ACHN (cell line): ENCODE measurements around the gene PCLO.

Experiments
- DNase-seq: peaks from one replicate; pipeline ENCODE4 v3.0.0-alpha.2; 2015
- in situ Hi-C: cut with HindIII; loops from 2 replicates; pipeline ENCODE4 v1.10.0; 2017; ENCODE audit warnings: low sequenced_read_pairs, low pct_ligation_motif_present, low pct_unique_long_range_greater_than_20kb

The PCLO gene

GRCh38 chr7:82985144-82985802 lies 177.4 kb downstream of the PCLO start:
- in situ Hi-C loops = no loop called here
- DNase-seq = no peak

DNA sequence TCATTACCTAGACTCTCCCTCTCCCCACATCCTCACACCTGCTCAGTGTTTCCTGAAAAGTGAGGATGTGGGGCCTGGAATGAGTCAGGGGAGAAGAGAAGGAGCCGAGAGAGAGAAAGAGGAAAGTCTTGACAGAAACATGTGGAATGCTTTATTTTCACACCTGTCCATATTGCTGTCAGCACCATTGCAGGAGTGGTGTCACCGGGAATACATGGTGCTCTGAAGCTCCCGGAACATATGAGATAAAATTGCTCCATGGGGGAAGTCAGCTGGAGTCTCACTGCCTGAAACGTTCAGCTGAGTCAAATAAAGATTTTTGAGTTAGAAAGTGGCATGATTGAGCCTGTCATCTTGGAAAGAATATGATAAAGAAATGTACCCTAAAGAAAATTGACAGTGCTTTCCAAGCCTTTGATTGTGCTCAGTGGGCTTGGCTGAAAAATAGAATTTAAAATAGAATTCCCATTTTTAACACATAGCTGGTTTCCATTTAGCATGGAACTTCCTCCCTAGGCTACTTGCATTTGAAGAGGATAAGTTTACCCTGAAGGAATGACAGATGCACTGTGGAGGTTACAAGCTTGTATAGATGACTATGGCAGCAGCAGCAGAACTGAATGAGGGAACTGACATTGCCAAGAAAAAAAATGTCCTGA lies 182.4 kb downstream of the PCLO start:
- in situ Hi-C loops = no loop called here

DNA sequence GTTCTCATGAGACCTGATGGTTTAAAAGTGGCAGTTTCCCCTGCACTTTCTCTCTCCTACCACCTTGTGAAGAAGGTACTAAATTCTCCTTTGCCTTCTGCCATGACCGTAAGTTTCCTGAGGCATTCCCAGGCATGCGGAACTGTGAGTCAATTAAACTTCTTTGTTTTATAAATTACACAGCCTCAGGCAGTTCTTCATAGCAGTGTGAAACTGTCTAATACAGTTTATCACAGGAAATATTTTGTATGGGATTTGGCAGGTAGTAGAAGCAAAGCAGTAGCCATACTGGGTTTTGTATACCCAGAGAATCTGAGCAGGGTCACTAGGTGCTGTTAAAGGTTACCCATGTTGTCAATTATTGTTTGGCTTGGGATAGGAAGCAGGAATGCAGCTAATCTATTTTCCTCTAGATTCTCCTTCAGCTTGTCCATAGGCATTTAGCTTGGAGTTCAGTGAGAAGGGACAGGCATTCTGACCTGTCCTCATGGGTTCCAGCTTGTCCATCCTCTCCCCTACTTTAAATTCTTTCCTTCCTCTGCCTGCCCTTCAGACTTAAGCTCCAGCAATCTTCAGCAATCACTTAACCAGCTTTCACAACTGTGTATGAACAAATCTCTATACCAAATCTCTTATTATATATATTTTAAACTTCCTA lies 186.7 kb downstream of the PCLO start:
- in situ Hi-C loops = no loop called here
- no peak for DNase-seq

More for the DNA sequence above, 182.4 kb downstream of the PCLO start:
- no peak for DNase-seq

- no peak for DNase-seq
- in situ Hi-C loops = no loop called here
These were observed 190.5 kb downstream of the PCLO start for GRCh38 chr7:82972135-82972534.

- in situ Hi-C loops = no loop called here
- DNase-seq = no peak
These were observed 197.3 kb downstream of the PCLO start for GRCh38 chr7:82965088-82966036.

- no peak for DNase-seq
- in situ Hi-C loops = no loop called here
These were observed 198.4 kb downstream of the PCLO start for GRCh38 chr7:82964150-82964882.

DNA sequence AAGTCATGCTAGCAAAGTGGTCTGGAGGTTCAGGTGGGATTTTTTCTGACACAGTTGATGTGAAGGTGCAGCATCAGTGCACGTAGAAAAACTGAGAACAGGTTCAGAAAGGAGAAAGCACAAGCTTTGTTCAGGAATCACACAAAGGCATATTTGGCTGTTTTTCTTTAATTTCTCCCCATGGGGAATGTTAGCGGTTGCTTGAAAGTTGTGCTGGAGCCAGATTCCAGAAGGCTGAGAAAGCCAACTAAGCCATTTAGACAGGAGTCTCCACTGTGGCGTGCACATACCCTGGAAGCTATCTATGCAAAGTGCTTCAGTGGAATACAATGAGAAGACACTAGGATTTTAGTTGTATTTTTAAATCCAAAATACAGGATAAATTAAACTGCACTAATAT lies 201.4 kb downstream of the PCLO start:
- DNase-seq = no peak
- in situ Hi-C loops = no loop called here

DNA sequence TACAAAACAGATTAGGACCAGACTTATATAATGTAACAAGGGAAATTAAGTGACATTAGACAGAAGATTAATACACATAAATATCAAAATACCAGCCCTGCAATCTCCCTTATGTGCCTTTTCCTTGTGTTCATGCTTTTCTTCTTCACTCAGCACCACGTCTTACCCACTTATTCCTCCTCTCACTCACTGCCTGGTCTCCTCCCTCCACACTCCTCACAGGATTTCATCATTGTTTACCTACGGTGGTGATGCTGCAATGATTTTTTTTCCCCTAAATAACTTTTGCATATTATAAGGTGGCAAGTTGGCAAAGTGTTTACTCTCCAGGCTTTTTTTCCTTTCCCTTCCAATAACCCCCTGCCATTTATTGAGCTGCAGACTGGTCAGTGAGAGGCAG lies 203.2 kb downstream of the PCLO start:
- DNase-seq = no peak
- in situ Hi-C loops = no loop called here

- in situ Hi-C loops = no loop called here
- DNase-seq = no peak
These were observed 205.2 kb downstream of the PCLO start for GRCh38 chr7:82957521-82957920.

DNA sequence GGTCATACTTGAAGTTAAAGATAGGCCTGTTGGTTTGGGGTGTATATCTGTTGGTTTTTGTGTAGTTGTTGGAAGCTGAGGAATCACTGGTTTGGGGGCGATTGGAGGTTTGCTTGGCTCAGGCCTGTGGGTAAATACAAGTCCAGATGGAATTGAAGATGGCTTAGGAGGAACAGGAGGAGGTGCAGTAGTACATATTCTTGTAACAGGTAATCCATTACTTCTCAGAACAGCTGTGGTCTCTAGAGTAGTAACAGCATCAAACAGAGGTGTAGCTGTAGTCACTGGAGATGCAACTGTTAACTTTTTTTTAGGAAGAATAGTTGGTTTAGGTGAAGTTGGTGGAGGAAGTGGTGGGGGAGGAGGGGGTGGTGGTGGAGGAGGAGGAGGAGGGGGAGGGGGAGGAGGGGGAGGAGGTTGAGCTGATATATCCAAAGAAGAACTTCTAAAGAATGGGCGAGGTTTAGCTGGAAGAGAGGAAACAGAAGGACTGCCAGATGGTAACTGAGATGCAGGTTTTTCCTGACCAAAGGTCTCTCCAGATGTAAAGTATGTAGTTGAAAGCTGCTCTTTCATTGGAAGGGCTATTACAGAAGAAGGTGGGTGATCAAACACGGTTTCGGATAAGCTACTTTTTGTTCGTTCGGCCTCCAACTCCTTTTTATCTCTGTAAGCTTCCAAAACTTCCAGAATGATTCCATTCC lies 209.2 kb downstream of the PCLO start:
- DNase-seq = no peak
- in situ Hi-C loops = no loop called here

GRCh38 chr7:82950436-82950835 lies 212.2 kb downstream of the PCLO start:
- no peak for DNase-seq
- in situ Hi-C loops = no loop called here

DNA sequence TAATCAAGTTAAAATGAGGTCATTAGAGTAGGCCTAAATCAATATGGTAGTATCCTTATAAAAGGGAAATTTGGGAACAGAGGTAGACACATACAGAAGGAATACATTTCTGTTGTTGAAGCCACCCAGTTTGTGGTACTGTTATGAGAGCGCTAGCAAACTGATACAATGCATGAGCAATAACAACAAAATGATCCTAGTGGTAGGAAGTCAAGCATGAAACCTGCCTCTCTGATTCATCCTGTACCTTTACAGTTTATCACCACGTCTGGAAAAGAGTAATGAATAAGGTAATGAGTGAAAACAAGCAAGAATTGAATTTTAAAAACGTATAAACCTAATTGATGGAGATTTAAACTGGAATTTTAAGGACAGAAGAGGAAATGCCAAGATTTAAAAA lies 217.2 kb downstream of the PCLO start:
- peak; percentile 69 for DNase-seq
- in situ Hi-C loops = no loop called here

DNA sequence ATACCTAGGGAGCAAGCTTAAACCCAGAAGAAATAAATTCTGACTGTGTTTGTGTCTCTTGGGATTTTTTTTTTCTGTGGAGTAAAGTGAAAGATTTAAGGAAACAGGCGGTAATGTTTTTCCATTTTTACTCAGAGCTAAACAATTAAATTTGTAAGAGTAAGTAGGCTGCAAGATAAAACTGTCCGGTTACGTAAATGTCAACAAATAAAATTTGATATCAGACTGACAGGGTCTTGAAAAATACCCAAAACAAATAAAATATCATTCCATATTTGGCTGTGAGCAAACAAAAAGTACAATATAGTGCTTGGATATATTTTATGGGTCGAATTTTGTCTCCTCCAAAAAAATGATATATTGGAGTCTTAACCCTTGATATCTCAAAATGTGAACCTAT lies 217.6 kb downstream of the PCLO start:
- in situ Hi-C loops = no loop called here
- no peak for DNase-seq

DNA sequence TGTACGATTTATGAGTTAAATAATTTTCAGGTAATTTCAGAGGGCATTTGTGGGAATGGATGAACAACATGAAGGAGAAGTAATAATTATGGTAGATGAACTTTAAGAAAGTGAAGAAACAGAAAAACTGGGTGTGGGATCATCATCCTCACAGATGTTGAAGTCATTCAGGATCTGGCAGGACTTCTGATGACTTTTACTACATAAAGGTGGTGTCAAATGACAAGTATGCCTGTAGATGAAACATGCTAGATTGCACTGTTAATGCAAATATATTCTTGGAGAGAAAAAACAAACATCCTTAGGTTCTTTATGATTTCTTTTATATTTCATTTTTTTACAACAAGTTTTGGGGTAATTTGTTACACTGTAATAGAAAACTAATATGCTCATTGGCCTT lies 230.2 kb downstream of the PCLO start:
- in situ Hi-C loops = no loop called here
- no peak for DNase-seq

DNA sequence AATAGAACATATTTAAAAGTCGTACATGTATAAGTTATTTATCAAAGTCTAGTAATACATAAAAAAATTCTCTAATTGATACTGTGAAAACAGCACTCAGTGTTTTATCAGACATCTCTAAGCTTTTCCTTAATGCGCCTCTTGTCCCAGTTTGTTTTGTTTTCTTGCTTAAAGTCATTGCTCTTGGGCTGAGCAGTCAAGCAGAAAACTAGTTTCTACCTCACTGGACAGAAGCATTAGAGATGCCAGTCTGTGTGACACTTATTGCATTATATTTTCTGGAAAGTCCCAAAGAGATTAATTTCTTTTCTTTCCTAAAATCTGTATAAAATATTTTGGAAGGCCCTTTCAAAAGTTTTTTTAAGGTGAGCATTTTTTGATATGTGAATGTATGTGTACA lies 236.2 kb downstream of the PCLO start:
- peak; percentile 69 for DNase-seq
- in situ Hi-C loops = no loop called here

- DNase-seq = no peak
- in situ Hi-C loops = no loop called here
These were observed 237.4 kb downstream of the PCLO start for GRCh38 chr7:82925331-82925730.

DNA sequence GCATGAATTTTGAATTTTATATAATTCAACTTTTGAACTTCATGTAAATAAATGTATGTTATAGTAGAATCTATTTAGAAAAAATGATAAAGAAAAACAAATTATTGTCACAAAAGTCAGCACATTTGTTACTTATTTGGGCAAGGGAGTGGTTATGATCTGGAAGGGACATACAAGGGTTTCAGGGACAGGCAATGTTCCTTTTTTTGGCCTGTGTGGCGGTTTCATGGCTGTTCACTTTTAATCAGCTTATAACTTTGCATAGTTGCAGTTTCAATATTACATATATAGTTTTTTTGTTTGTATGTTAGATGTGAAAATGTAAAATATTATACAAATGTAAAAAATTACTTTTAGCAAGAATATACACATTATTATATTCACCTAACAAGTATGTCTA lies 256.2 kb downstream of the PCLO start:
- in situ Hi-C loops = no loop called here
- no peak for DNase-seq

GRCh38 chr7:82904871-82905270 lies 257.8 kb downstream of the PCLO start:
- in situ Hi-C loops = no loop called here
- no peak for DNase-seq
